Measurements from ENCODE around the gene SERPINH1. TPM values are rescaled to one million over a fixed set of nuclear protein-coding genes. Genes with fewer than 3 reads are reported as not detected.

SERPINH1 gene
- total RNA-seq, 2 experiments from 2014 or later, result 20.3 to 23.1 TPM

DNA sequence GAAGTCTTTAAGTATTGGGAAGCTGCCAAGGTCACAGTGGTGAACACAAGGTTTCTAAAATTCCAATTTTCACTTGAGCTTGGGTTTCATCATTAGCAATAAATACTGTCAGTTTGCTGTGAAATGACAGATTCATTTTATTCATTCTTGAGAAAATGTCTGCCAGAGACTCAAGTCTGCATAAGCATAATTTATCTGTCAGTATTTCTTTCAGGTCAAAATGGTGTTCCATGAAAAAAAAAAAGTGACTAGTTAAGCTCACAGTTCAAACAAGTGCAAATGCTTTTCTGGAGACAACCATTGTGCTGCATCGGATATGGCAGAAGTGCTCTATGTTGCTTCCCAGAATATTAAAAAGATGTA, 28.2 kb upstream of the SERPINH1 start:
- no peak for DNase-seq
- ChIA-PET CTCF (interaction anchor here (0.7 to 9.9 kb wide), 10 partner anchors 13 to 393 kb away, joined by 3 to 129 read pairs (median 5); no protein-coding TSS in a partner anchor), POLR2A (no interaction called here)
- peaks cover 39% of the 10 kb centered on the region for H3K4me1 Mint-ChIP-seq
- no peaks in the 10 kb centered on the region for H3K27me3 Mint-ChIP-seq
- intact Hi-C loops (cut with DNase I, micrococcal nuclease), result loop anchor here in 1 of 2 experiments (2.0 kb wide), 1 partner anchor 253 kb away; no protein-coding TSS in a partner anchor
- no peaks in the 10 kb centered on the region for H3K9me3 Mint-ChIP-seq (ENCODE audit: low read depth)
- H3K27ac Mint-ChIP-seq, result no peak overlapping the region
- H3K4me3 Mint-ChIP-seq, result no peak overlapping the region
- no peak for ATAC-seq
- no peaks in the 10 kb centered on the region for H3K36me3 Mint-ChIP-seq (ENCODE audit: low read depth)

DNA sequence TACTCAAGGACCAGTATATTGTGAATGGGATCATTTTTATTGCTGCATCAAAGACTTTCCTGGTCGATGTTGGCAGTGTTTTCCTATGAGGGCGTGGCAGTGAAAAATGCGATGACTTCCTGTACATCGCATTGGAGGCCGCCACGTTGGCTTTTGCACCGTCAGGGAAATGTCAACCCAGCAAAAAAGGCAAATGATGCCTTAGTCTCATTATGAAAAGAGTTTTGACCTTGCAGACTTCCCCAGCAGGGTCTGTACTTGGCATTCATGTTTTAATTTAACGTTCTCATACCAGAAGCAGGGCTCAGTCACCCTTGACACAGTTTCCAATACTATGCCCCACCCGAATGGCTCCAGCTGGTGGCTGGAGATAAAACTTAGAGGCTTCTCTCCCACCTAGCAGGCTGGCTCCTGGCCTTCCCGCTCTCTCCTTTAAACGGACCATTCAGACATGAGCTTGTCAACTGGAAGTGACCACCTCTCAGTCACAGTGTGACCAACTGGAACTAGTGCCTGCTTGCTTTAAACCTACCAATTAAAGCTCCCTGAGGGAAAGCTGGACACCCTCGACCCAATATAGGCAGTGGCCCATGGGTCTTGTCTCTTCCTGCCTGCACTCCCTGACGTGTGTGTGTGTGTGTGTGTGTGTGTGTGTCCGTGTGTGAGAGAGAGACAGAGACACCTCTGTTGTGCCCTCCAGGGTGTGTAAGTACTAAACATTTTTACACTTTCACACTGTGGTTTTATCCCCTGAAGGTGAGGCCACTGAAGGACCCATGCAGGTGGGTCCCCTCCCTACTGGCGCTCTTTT, 27.6 kb upstream of the SERPINH1 start:
- CTCF ChIA-PET, result interaction anchor here (0.6 to 9.9 kb wide), 11 partner anchors 13 to 394 kb away, joined by 3 to 129 read pairs (median 5); no protein-coding TSS in a partner anchor
- H3K4me3 Mint-ChIP-seq, result no peak overlapping the region
- H3K4me1 Mint-ChIP-seq, result peaks cover 39% of the 10 kb centered on the region
- no peak overlapping the region for H3K27ac Mint-ChIP-seq
- H3K27me3 Mint-ChIP-seq, result no peaks in the 10 kb centered on the region
- H3K9me3 Mint-ChIP-seq (ENCODE audit: low read depth), result no peaks in the 10 kb centered on the region
- H3K36me3 Mint-ChIP-seq (ENCODE audit: low read depth), result no peaks in the 10 kb centered on the region
- POLR2A ChIA-PET, result no interaction called here
- ATAC-seq (no peak), DNase-seq (no peak)
- intact Hi-C loops (cut with DNase I, micrococcal nuclease), result no loop called here

DNA sequence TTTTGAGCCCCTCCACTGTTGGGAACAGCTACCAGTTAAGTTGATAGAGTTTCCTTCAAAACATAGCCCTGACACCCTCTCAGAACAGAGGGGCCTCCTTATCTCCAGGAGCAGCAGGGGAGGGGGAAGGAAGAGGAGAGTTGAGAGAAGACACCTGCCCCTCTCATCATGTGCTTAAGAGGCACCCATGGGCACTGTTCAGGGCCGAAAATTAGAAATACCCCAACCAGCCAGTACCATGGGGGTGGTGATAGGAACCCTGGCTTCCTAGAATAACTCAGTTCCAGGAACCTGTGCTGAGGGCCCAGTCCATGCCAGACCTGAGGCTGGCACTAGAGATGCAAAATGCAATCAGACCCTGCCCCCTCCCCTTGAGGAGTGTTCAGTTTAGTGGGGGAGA, 27.0 kb upstream of the SERPINH1 start:
- POLR2A ChIA-PET, result no interaction called here
- intact Hi-C loops (cut with DNase I, micrococcal nuclease), result no loop called here
- no peaks in the 10 kb centered on the region for H3K27me3 Mint-ChIP-seq
- CTCF ChIA-PET, result interaction anchor here (0.6 to 9.9 kb wide), 8 partner anchors 14 to 394 kb away, joined by 3 to 129 read pairs (median 4); no protein-coding TSS in a partner anchor
- DNase-seq (no peak), ATAC-seq (no peak)
- no peak overlapping the region for H3K27ac Mint-ChIP-seq
- H3K36me3 Mint-ChIP-seq (ENCODE audit: low read depth), result no peaks in the 10 kb centered on the region
- H3K4me1 Mint-ChIP-seq, result peaks cover 39% of the 10 kb centered on the region
- H3K9me3 Mint-ChIP-seq (ENCODE audit: low read depth), result no peaks in the 10 kb centered on the region
- H3K4me3 Mint-ChIP-seq, result no peak overlapping the region

DNA sequence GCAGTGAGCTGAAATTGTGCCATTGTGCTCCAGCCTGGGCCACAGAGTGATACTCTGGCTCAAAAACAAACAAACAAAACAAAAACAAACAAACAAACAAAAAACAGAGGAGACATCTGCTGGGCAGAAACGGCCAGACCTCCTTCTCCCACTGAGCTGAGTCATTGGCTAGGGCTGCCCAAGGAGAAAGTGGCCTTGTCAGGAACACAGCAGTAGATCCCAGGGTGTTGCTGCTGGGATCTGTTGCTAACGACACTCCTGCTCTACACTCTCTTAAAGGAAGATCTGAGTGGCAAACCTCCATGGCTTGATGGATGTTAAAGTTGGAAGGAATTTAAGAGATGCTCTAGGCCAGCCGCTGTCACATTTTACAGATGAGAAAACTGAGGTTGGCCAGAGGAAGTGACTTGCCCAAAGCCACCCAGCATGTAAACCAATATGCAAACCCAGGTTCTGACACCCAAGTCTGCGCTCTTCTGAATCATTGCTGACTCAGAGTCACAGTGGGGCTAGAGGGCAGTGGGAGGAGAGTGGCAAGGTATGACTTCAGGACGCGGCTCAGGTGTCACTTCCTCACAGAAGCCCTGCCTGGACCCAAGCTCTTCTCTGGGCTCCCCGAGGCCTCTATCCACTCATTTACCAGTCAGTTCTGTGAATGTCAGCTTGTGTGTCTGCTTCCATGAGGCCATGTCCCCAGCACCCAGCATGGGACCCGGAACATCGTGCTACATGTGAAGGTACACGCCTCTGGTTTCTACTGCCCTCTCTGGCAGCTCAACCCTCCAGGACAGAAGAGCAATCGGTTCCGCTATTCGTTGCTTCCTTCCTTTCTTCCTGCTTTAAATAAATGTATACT, 25.0 kb upstream of the SERPINH1 start:
- Mint-ChIP-seq H3K4me1 (peaks cover 38% of the 10 kb centered on the region), H3K4me3 (no peak overlapping the region), H3K9me3 (ENCODE audit: low read depth) (no peaks in the 10 kb centered on the region), H3K27me3 (no peaks in the 10 kb centered on the region), H3K27ac (peak overlapping the region; percentile 44), H3K36me3 (ENCODE audit: low read depth) (no peaks in the 10 kb centered on the region)
- ChIA-PET POLR2A (interaction anchor here (1.0 kb wide), 2 partner anchors 14 to 107 kb away, joined by 3 read pairs; no protein-coding TSS in a partner anchor), CTCF (interaction anchor here (0.6 to 1.7 kb wide), 6 partner anchors 12 to 110 kb away, joined by 3 to 5 read pairs (median 4); no protein-coding TSS in a partner anchor)
- DNase-seq, result peak; percentile 80
- intact Hi-C loops (cut with DNase I, micrococcal nuclease), result no loop called here
- ATAC-seq, result peak; percentile 93

DNA sequence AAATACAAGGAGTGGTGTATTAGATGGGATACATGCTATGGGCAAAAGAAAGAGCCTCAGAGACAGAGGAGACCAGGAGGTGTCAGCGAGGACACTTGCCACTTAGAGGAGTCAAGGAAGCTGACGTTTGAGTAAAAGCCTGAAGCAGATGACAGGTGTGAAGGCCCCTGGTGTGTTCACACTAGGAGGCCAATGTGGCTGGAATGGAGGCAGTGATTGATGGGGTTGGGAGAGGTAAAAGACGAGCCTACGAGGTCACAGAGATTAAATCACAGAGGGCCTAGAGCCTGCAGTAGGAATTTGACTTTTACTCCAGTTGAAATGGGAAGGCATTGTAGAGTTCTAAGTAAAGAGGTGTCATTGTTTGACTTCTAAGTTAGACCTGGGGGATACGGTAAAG, 24.3 kb upstream of the SERPINH1 start:
- H3K9me3 Mint-ChIP-seq (ENCODE audit: low read depth), result no peaks in the 10 kb centered on the region
- DNase-seq (no peak), ATAC-seq (no peak)
- intact Hi-C loops (cut with DNase I, micrococcal nuclease), result no loop called here
- POLR2A ChIA-PET, result no interaction called here
- CTCF ChIA-PET, result interaction anchor here (0.6 to 1.7 kb wide), 3 partner anchors 61 to 93 kb away, joined by 3 to 4 read pairs (median 3); no protein-coding TSS in a partner anchor
- H3K27ac Mint-ChIP-seq, result peak overlapping the region; percentile 44
- H3K27me3 Mint-ChIP-seq, result no peaks in the 10 kb centered on the region
- peaks cover 34% of the 10 kb centered on the region for H3K4me1 Mint-ChIP-seq
- H3K4me3 Mint-ChIP-seq, result no peak overlapping the region
- H3K36me3 Mint-ChIP-seq (ENCODE audit: low read depth), result no peaks in the 10 kb centered on the region

DNA sequence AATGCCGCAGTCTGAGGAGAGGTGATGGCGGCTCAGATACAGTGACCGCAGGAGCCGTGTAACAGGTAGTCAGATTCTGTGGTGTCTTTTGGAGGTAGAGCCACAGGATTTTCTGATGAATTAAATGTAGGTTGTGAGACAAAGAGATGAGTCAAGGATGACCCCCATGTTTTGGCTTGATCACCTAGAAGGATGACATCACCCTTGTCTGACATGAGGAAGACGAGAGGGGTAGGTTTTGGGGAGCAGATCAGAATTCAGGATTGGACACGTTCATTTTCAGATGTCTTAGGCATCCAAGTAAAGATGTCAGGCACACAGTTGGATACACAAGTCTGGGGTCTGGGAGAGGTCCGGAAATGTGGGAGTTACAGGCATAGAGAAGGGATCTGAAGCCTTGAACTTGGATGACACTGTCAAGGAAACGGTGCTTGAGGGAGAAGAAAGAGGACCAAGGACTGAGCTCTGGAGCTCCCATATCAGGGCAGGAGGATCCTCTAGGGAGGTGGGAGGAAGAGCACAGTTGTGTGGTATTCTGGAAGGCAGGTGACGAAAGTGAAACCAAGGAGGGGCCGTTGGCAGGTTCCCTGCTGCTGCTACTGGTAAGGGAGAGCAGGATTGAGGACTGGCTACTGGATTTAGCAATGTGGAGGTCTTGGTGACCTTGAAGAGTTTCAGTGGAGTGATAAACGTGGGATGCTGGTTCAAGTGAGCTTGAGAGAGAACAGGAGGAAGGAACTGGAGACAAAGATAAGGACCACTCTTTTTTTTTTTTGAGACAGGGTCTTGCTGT, 23.7 kb upstream of the SERPINH1 start:
- Mint-ChIP-seq H3K27me3 (no peaks in the 10 kb centered on the region), H3K27ac (peak overlapping the region; percentile 33), H3K9me3 (ENCODE audit: low read depth) (no peaks in the 10 kb centered on the region), H3K36me3 (ENCODE audit: low read depth) (no peaks in the 10 kb centered on the region), H3K4me1 (peaks cover 34% of the 10 kb centered on the region), H3K4me3 (no peak overlapping the region)
- intact Hi-C loops (cut with DNase I, micrococcal nuclease), result no loop called here
- ATAC-seq (peak; percentile 14), DNase-seq (no peak)
- ChIA-PET POLR2A (no interaction called here), CTCF (interaction anchor here (0.7 to 1.7 kb wide), 3 partner anchors 76 to 94 kb away, joined by 3 to 5 read pairs (median 4); no protein-coding TSS in a partner anchor)

DNA sequence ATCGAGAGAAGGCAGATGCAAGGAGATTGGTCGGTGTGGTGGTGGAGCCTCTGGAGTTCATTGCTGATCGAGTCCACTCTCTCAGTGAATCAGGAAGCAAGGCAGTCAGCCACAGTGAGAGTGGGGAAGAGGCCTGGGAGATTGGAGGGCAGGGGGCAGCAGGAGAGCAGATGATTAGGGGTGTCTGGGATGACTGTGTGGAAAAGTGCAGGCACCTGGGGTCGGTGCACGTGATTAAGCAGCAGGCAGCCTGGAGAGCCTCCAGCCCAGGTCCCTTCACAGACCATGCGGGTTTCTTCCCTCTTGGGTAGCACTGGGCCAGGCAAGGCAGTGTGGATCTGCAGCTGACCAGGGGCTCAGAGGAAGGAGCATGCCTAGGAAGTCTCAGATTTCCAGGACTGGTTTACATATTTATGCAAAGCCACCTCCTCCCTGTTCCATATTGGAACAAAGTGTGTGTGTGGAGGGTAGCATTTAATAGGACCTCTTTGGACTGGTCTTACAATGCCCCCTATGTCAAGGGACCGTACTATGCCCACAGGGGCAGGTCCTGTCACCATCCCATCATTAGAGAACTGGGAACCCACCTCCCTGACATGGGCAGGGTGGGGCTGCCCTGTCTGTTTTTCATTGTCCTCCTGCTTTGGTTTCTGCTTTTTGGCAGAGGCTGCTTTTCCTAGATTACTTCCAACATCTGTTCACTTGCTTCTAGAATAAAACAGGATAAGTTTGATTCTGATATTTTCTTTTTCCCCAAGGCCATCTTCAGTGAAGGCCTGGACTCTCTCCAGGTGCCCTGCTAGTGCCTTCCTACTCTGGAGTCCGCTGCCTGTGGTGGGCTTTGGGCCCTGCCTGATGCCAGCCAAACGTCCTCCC, 22.4 kb upstream of the SERPINH1 start:
- Mint-ChIP-seq H3K27me3 (no peaks in the 10 kb centered on the region), H3K9me3 (ENCODE audit: low read depth) (no peaks in the 10 kb centered on the region), H3K4me3 (no peak overlapping the region), H3K4me1 (peaks cover 27% of the 10 kb centered on the region), H3K27ac (no peak overlapping the region), H3K36me3 (ENCODE audit: low read depth) (no peaks in the 10 kb centered on the region)
- ChIA-PET POLR2A (no interaction called here), CTCF (no interaction called here)
- DNase-seq (no peak), ATAC-seq (no peak)
- intact Hi-C loops (cut with DNase I, micrococcal nuclease), result no loop called here

DNA sequence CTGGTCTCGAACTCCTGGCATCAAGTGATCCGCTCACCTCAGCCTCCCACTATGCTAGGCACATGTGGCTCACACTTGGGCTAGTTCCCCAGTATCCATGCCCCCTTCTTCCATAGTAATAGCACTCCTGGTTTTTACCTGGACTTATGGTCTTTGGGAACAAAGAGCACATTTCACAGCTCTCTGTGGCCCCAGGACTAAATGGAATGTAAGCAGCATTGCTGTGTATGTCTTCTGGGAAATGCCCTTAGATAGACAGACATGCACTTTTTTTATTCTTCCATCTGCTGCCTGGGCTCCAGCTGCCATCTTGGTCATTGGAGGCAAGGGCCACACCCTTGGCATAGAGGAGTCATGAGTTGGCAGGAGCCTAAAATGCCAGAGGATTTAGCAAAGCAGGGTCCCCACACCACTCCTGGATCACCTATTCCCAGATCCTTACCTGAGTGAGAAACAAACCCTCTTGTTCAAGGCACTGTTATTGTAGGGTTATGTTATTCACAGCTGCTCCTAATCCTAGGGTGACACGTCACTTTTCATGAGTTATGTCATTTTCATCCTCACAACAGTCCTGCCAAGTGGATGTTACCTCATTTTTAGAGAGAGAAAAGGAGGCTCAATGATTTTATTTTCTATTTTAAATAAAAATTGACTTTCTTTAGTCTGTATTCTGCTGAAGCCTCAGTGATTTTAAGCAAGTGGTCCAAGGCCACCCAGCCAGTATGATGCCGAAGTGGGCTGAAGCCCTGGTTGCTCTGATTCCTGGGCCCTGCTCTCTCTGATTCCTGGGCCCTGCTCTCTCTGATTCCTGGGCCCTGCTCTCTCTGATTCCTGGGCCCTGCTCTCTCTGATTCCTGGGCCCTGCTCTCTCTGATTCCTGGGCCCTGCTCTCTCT, 20.6 kb upstream of the SERPINH1 start:
- intact Hi-C loops (cut with DNase I, micrococcal nuclease), result no loop called here
- DNase-seq, result no peak
- Mint-ChIP-seq H3K9me3 (ENCODE audit: low read depth) (no peaks in the 10 kb centered on the region), H3K27ac (no peak overlapping the region), H3K4me1 (peaks cover 22% of the 10 kb centered on the region), H3K27me3 (peaks cover 2% of the 10 kb centered on the region), H3K36me3 (ENCODE audit: low read depth) (no peaks in the 10 kb centered on the region), H3K4me3 (no peak overlapping the region)
- POLR2A ChIA-PET, result no interaction called here
- CTCF ChIA-PET, result interaction anchor here (0.7 to 0.8 kb wide), 2 partner anchors 42 to 57 kb away, joined by 3 read pairs; no protein-coding TSS in a partner anchor
- no peak for ATAC-seq

DNA sequence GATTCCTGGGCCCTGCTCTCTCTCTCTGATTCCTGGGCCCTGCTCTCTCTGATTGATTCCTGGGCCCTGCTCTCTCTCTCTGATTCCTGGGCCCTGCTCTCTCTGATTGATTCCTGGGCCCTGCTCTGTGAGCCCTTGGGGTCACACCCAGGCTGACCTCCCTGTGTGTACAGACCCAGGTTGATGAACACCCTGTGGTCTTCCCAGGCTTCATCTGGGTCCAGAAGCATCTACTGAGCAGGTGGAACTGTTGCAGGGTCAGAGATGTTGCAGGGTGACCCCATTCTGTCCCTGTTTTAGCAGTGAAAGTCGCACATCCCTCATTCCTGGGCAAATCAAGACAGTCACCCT, 20.0 kb upstream of the SERPINH1 start:
- Mint-ChIP-seq H3K36me3 (ENCODE audit: low read depth) (no peaks in the 10 kb centered on the region), H3K9me3 (ENCODE audit: low read depth) (no peaks in the 10 kb centered on the region), H3K4me3 (no peak overlapping the region), H3K4me1 (peaks cover 16% of the 10 kb centered on the region), H3K27ac (no peak overlapping the region), H3K27me3 (peaks cover 2% of the 10 kb centered on the region)
- ChIA-PET CTCF (interaction anchor here (0.8 kb wide), 1 partner anchor 56 kb away, joined by 3 read pairs; no protein-coding TSS in a partner anchor), POLR2A (no interaction called here)
- DNase-seq (no peak), ATAC-seq (no peak)
- intact Hi-C loops (cut with DNase I, micrococcal nuclease), result no loop called here

DNA sequence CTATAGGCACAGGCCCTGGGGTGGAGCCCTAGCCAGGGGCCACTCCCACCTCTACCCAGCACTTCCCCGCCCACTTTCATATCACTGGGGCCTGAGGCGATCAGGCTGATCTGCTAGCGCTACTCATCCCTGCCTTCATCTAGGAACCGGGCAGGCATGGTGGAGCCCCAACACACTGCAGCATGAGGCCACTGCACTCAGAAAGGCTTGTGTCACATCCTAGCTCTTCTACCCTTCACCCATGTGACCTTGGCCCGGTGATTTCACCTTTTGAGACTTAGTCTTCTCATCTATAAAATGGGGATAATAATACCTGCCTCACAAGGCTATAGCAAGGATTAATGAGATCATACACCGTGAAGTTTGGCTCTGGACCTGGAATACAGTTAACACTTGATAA, 18.2 kb upstream of the SERPINH1 start:
- H3K9me3 Mint-ChIP-seq (ENCODE audit: low read depth), result no peaks in the 10 kb centered on the region
- H3K4me3 Mint-ChIP-seq, result no peak overlapping the region
- ChIA-PET CTCF (interaction anchor here (0.7 kb wide), 1 partner anchor 17 kb away, joined by 3 read pairs; no protein-coding TSS in a partner anchor), POLR2A (no interaction called here)
- DNase-seq, result peak; percentile 42
- H3K4me1 Mint-ChIP-seq, result no peaks in the 10 kb centered on the region
- intact Hi-C loops (cut with DNase I, micrococcal nuclease), result no loop called here
- no peak overlapping the region for H3K27ac Mint-ChIP-seq
- ATAC-seq, result peak; percentile 73
- peaks cover 2% of the 10 kb centered on the region for H3K27me3 Mint-ChIP-seq
- H3K36me3 Mint-ChIP-seq (ENCODE audit: low read depth), result no peaks in the 10 kb centered on the region
